Activated CD4-positive, alpha-beta T cell treated with anti-CD3 and anti-CD28 coated beads, Interleukin-2, amount 50 U/mL, for 1 hour (primary cell): ENCODE results near the gene GADD45B.

Experiments used
- DNase-seq: peaks from one replicate; pipeline ENCODE4 v3.0.0-alpha.2; 2020

The GADD45B gene

GRCh38 chr19:2475702-2476450, at the start of gene GADD45B:
GADD45B (plus strand) TSS chr19:2476127; CDS start chr19:2476359, 232 bp downstream.
- DNase-seq, result peak; percentile 97

DNA sequence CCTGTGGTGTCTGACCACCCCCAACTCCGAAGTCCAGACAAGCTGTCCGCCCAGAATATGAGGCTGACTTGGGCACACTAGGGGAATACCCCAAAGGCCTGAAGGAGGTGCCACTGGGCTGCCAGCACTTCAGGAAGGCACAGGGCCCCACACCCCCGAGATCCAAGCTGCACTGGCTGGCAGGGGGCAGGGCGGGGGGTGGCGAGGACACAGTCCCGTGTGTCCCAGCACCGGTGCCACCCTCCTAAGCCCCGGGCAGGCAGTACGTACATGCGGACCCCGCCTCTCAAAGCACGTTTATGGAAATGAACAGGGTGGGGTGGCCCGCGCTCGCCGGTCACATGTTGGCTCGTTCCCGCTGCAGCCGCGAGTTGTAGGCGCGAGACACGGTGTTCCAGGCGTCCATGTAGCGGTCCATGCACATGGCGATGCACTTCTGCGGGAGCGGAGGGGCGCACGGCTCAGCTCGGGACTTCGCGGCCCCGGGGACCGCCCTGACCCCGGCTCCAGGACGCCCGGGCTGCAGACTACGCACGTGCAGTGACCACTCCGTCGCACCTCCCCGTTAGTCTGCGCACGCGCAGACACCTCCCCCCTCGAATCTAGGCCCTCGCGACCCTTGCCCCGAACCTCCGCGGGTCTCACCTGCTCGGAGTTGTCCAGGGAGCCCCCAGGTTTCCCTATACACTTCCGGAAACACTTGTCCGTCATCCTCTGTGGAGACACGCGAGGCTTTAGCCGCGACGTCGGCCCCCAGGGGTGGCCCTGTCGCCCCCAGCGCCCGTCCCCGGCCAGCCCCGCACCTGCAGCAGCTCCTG, 49.1 kb upstream of the GADD45B start:
- peak; percentile 12 for DNase-seq

DNA sequence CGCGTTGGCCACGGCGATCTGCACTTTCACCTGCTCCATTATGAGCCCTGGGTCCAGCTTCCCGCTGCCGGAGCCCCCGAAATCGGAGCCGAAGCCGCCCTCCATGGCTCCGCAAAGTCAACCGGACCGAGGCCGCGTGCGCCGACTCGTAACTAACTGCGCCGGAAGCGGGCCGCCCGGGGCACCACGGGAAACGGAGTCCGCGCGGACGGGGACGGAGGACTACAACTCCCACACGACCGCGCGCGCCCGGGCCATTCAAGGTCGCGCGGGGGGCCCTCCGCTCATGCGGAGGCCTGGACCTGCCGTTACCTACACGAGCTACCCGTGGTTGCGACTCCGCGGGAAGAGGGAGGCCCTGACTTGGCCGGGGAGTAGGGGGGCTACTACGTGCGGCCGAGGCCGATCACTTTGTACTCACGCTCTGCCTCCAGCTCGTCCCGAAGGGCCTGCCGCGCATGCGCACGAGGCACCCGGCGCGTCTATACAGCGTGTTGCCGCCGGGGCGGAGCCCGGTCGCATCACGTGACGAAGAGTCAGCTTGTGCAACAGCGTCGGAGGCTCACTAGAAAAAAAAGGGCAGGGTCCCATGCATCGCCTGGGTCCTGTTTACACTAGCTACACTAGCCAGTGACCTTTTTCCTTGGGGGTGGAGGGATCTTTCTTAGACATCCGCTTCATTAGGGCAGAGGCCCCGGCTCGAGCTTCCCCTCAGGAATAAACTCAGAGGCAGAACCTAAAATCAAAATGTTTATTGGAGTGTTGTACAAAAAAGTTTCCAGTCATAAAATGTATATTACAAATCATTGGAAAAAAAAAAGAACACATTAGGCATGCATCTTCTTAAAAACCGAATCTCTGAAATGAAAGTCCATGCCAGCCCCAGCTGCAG, 48.3 kb upstream of the GADD45B start, which contains the start of gene TIMM13:
TSS of gene TIMM13 (minus strand) at position 158 of the 892 bp plus-strand sequence. CDS start at position 105, 53 bp downstream.
- peak; percentile 95 for DNase-seq

DNA sequence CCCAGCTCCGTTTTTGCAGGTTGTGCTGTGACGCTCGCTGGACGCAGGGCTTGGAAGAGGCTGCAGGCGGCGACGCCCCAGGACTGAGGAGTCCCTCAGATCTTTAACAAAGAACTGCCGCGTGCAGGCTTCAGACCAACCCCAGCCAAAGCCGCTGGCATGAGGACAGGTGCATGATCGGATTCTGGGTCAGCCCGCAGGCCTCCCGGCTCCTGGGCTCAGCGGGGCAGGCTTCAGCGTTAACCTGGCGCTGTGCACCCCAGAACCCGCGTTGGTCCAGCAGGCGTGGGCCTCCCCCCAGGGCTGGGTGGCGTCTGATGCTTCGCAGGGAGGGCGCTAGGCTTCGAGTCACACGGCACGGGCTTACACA, 47.6 kb upstream of the GADD45B start:
- no peak for DNase-seq

- no peak for DNase-seq
Observed at GRCh38 chr19:2428756-2429711, 46.9 kb upstream of the GADD45B start.

- DNase-seq, result no peak
Observed at GRCh38 chr19:2429917-2430535, 45.9 kb upstream of the GADD45B start.

DNA sequence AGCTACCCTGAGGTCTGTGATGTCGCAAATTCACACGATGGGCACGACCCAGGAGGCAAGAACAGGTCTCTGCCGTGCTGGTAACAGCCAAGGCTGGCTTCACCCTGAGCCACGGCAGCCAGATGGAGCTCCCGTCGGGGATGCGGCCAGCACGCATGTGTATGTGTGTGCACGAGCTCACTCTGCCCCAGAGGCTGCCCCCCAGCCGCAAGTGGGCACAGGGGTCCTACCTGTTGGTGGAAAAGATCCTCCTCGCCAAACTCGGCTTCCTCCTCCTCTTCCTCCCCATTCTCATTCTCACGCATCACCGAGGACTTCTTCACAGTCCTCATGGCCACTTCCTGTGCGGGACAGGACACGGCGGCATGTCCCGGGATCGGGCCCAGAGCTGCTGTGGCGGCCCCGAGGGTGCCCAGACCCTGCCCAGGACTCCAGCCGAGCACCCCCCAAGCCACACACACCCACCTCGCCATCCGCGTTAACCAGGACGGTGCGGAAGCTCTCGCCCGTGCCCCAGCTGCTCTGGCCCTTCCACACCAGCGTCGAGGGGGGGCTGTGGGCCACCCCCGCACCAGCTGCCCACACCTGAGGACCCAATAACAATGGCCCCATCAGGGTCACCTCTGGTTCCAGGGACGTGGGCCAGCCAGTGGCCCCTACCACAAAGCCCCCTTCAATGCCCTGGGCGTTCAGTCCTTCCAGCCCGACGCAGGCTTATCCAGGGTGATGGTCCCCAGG, 44.4 kb upstream of the GADD45B start:
- DNase-seq, result no peak

DNA sequence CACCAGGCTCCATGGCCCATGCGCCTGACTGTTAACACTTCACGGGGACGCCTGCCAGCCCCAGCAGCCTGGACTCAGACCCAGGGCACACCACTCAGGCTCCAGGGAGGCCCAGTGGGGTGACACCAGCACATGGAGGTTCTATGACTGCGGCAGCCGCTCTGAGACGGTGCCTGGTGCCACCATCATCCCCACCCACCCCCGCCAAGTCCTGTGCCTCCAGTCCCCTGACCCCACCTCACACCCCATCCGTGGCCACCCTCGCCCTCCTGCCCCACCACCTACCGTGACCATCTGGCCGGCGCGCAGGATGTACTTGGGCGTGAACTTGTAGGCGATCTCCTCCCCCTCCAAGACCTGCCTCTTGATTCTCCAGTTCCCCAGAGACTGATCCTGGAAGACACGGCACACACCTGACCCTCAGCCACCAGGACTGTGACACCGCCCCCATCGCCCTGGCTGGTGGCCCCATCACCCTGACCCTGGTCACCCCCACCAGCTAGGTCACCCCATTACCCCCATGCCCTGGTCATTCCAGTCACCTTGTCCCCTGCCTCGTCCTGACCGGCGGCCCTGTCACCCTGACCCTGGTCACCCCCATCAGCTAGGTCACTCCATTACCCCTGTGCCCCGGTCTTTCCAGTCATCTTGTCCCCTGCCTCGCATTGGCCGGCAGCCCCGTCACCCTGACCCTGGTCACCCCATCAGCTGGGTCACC, 43.6 kb upstream of the GADD45B start:
- no peak for DNase-seq

- no peak for DNase-seq
Observed at GRCh38 chr19:2433854-2434253, 42.1 kb upstream of the GADD45B start.

- no peak for DNase-seq
Observed at GRCh38 chr19:2434267-2434666, 41.7 kb upstream of the GADD45B start.

DNA sequence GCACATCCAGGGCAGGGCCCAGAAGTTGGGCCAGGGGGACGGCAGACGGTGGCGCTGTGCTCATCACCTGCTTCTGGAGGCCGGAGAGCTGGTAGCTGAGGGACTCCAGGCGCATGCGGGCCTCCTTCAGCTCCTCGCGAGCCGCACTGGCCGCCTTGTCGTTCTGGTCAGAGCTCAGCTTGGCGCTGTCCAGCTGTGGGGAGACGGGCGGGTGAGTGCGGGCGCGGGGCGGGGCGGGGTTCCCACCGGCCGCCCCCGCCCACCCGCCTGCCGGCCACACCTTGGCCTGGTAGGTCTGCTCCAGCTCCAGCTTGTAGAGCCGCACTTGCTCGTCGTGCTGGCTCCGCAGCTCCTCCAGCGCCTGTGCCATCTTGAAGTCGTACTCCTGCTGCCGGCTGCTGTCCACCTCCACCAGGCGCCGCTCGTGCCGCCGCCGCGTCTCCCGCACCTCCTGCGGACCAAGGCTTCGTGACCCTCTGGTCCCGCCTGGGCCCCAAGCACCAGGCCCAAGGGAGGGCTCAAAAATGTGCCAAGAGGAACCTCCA, 41.1 kb upstream of the GADD45B start:
- no peak for DNase-seq

- no peak for DNase-seq
Observed at GRCh38 chr19:2436384-2436783, 39.5 kb upstream of the GADD45B start.

GRCh38 chr19:2436926-2437325, 39.0 kb upstream of the GADD45B start:
- DNase-seq, result no peak

- DNase-seq, result no peak
Observed at GRCh38 chr19:2438178-2438577, 37.7 kb upstream of the GADD45B start.

DNA sequence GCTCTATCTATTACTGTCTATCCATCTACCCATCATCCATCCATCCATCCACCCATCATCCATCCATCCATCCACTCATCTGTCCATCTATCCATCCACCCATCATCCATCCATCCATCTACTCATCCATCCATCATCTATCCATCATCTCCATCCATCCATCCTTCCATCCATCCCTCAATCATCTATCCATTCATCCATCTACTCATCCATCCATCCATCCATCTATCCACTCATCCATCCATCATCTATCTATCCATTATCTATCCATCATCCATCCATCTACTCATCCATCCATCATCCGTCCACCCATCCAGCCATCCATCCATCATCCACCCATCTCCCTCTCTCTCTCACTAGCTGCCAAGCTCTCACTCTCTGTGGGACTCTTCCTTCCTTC, 35.4 kb upstream of the GADD45B start:
- DNase-seq, result no peak

DNA sequence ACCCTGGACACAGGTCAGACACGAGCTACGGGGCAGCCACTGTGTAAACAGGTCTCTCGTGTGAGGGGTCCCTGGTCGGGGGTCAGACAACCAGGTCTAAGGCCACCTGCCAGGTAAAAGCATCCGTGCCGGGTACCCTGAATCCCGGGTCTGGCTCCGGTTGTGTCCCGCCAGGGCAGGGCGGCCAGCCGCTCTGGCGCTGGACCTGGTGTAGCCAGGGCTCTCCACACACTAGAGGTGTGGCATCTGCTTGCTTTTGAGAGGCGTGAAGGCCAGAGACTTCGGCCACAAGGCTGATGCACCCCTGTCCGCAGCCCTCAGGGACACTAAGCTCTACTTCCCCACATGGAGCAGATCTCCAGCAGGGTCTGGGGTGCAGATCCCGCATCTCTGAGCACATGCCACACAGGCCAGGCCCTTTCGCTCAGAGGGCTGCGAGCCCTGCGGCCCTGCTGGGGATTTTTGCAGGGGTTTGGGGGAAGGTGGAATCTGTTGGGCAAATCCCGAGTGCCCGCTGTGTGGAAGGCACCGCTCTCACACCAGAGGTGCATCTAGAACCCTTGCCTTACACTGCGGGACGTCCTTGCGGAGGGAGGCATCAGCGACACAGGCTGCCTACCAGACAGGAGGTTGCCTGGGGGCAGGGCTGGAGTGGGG, 34.7 kb upstream of the GADD45B start:
- DNase-seq, result no peak

DNA sequence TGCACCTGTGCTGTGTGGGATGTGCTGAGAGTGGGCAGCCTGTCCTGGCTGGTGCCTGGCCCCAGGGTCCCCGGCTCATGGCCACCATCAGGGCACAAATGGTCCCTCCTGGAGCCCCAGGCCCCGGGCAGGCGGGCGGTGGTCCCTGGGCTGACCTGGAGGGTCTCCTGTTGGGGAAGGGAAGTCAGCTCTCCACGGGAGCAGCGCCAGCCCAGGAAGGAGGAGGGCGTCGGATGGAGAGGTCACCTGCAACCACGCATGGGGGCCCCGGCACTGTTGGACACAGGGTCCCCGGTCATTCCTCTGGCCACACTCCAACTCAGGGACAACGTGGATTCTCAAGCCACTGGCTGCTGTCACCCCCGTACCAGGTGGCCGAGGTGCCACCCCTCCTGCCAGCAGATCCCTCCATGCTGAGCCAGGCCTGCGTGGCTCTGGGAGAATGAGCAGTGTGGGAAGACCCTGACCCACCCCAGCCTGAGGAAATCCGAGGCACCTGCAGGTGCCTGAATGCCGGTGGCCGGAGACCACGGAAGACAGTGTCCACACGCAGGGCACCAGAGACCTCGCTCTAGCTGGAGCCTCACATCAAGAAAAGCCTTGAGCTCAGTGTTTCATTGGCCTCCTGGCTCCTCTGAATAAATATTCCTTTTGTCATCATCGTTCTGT, 32.7 kb upstream of the GADD45B start:
- no peak for DNase-seq

GRCh38 chr19:2443785-2444182, 32.1 kb upstream of the GADD45B start:
- no peak for DNase-seq
